Upper lobe of left lung (tissue), 4 donors: ENCODE data around the gene SLC25A24.

Experiments
- CTCF ChIP-seq, 6 experiments: fragments of 450-650 bp in 4 of 6; fragments of 200-600 bp in 2 of 6; sonication (generic) in 2 of 6; IDR thresholded peaks; one replicate each; pipeline ENCODE4 v1.5.1; 2016 to 2019; ENCODE audit warnings: antibody characterized with exemption in 6 of 6
- EP300 ChIP-seq, 4 donors: sonication (generic); formaldehyde crosslinking; IDR thresholded peaks; one replicate each; pipeline ENCODE4 v1.5.1; 2017; ENCODE audit warnings: antibody characterized with exemption in 4 of 4, control low read depth in 2 of 4
- POLR2A ChIP-seq, 4 donors: fragments of 450-650 bp; IDR thresholded peaks; one replicate each; pipeline ENCODE4 v1.5.1; 2016 to 2017; ENCODE audit warnings: antibody characterized with exemption in 4 of 4, mild to moderate bottlenecking in 2 of 4

- no peak for TF ChIP-seq CTCF (IDR thresholded peaks at IDR 0.05)
- TF ChIP-seq POLR2A (IDR thresholded peaks at IDR 0.05), result no peak
- no peak for TF ChIP-seq EP300 (IDR thresholded peaks at IDR 0.05)
Observed at GRCh38 chr1:108194051-108194450, 6.1 kb downstream of the SLC25A24 start.
